HG03103 (cell line): ENCODE results near the gene COL27A1.

Experiments used
- ATAC-seq: cut with Tn5 transposase; IDR thresholded peaks from one replicate; pipeline ENCODE4 v1.9.1; 2021; ENCODE audit warnings: low read depth; ENCODE audit not compliant: unreplicated experiment

COL27A1 gene

DNA sequence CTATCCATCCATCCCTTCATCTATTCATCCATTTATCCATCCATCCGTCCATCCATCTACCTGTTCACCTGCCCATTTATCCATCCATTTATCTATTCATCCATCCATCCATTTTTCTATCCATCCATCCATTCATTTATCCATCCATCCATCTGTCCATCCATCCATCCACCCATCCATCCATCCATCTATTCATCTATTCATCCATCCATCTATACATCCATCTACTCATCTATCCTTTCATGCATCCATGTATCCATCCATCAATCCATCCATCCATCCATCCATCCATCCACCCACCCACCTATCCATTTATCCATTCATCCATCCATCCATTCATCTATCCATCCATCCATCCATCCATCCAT lies 10.8 kb downstream of the COL27A1 start:
- no peak for ATAC-seq

GRCh38 chr9:114166614-114167572 lies 11.6 kb downstream of the COL27A1 start:
- ATAC-seq: no peak

DNA sequence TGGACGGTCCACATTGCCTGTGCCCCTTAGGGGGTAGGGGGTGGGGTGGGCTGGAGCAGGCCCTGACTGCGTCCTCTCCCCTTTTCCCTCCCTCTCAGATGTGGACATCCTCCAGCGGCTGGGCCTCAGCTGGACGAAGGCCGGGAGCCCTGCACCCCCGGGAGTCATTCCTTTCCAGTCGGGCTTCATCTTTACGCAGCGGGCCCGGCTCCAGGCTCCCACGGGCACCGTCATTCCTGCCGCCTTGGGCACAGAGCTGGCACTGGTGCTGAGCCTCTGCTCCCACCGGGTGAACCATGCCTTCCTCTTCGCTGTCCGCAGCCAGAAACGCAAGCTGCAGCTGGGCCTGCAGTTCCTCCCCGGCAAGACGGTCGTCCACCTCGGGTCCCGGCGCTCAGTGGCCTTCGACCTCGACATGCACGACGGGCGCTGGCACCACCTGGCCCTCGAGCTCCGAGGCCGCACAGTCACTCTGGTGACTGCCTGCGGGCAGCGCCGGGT lies 12.3 kb downstream of the COL27A1 start:
- no peak for ATAC-seq

GRCh38 chr9:114168281-114169028 lies 13.1 kb downstream of the COL27A1 start:
- ATAC-seq: no peak

- no peak for ATAC-seq
These were observed 14.0 kb downstream of the COL27A1 start for GRCh38 chr9:114169029-114169951.

DNA sequence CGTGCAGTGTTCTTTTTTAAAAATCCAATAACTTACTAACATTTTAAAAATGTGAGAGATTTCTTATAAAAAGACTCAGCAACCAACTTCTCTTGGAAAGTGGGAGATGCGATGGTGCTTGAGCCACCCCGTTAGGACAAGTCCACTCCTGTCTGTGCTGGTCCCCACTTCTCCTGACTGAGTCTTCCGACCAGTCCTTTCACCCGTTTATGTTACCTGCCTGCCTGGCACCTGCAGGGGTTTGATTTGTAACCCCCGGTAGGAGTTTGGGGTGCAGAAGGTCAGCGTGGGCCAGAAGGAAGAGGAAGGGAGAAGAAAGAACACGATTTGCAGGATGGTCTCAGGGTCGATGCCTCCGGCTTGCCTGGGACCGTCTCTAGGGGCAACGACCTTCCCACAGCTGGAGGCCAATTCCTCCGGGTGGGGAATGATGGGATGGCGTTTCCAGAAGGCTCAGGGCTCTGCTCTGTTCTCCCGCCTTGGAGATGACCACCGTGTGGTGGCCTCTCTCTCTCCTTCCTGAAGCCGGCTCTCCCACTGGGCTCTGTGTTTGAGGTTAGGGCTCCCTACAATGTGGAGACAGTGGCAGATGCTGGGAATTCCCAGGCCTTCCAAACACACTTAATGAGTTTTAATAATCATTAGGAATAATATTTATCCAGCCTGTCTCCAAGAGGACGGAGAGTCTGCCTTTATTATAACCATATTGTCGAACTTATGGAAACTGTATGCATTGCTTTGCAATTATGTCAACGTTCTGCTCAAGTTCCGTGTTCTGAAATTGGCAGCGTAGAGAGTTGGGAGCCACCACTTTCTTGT lies 14.8 kb downstream of the COL27A1 start:
- ATAC-seq: no peak

DNA sequence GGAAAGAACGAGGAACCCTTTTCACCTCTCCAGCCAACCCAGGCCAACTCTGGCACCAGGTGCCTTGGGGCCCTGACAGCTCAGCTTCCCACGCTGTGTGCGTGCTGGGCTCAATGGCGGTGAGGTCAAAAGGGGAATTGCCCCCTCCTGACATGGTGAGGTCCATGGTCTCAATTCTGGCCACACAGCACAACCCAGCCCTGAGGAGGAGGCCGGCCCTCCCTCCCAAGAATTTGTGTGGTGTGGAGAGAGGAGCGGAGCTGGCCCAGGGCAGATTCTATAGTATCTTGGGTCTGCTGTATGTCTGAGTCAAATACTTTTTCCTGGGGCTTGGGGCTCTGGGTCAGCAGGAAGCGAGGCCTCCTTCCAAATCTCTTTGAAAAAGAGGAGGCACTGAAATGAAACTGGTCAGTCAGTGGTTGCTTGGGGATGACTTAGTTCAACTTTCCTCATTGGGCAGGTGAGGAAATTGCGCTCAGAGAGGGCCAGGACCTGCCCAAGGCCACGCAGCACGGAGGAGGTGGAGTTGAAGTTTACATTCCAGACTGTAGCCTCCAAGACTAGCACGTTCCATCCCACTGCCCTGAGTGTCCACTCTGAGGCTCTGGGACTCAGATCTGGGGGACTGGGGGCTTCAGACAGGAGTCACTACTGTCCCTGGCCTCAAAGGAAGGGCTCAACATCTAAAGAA lies 15.6 kb downstream of the COL27A1 start:
- no peak for ATAC-seq

- no peak for ATAC-seq
These were observed 16.2 kb downstream of the COL27A1 start for GRCh38 chr9:114171500-114171899.

GRCh38 chr9:114172981-114173833 lies 17.9 kb downstream of the COL27A1 start:
- no peak for ATAC-seq

GRCh38 chr9:114174557-114174875 lies 19.2 kb downstream of the COL27A1 start:
- no peak for ATAC-seq

GRCh38 chr9:114174876-114175771 lies 19.8 kb downstream of the COL27A1 start:
- ATAC-seq: no peak

DNA sequence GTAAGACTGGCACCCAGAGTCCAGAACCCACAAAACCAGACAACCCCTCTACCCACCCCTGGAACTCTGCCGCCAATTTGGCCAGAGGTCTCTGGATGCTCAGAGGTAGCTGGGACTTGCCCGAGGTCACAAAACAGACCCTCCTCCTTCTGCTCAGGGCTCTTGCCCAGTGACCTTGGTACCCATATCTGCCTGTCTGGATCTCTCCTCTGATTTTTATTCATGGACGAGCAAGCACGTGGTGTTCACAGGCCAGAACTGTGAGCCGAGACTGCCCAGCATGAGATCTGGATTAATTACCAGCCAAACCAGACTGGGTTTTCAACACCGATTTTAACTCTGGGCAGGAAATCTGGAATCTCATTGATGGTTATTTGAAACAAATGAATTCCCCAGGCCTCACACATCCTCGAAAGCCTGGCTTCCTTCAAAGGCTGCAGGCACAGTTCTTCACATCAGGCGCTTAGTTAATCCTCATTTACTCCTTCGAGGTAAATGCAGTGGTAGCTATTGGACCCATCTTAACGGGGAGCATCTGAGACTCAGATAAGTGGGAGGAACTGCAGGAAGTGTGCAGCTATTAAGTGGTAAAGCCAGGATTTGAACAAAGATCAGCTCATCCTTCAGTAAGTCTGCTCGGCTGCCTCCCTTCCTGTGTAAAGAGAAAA lies 21.4 kb downstream of the COL27A1 start:
- ATAC-seq: no peak

DNA sequence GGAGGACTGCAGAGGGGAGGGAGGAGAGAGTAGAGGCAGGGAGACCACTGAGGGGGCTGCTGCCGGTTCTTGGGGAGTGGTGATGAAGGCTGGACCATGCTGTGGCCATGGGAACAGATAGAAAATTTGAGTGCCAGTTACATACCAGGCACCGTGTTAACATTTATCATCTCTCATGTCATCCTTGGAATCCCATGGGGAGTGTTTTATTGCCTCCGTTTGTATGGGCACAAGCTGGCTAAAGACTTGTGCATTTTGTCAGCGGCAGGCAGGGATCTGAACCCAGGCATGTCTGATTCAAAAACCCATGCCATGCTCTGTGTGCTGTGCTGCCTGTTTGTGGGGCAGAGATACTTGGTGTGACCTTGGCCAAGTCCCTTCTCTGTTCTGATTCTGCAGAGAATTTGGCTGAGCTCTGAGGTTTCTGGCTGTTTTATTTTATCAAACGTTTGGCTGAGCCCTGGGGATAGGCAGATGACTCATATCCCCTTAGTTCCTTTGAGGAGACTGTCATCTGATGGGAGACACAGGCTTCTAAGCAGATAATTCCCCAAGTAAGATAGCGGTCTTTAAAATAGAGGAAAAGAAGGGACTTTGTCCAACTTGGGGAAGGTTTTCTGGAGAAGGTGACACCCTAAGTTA lies 22.2 kb downstream of the COL27A1 start:
- ATAC-seq: no peak

DNA sequence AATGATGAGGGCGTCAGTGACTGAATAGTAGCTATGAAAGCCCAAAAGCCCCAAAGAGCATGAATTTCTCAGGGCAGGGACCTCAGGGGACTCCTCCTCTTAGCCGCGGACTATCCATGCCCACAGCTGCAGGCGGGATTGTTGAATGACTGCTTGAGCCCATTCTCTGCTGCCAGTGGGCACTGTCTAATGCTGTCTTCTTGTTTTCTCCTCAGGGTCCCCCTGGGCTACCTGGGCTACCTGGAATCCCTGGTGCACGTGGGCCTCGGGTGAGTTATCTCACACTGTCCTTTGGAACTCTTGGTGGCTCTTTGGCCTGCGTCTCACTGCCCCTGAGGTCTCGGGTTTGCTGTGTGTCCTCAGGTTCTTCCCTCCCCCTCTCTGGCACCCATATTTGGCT lies 22.7 kb downstream of the COL27A1 start:
- ATAC-seq: no peak

GRCh38 chr9:114178756-114179450 lies 23.6 kb downstream of the COL27A1 start:
- no peak for ATAC-seq

GRCh38 chr9:114179516-114179915 lies 24.2 kb downstream of the COL27A1 start:
- ATAC-seq: no peak
